HG03457 (cell line): ENCODE results near the gene ANKMY1.
"Not testable (repeated sequence)": the region's sequence is repeated elsewhere in the genome, so short reads cannot be mapped to it uniquely, and the experiment has no call there.

Experiments used
- ATAC-seq: cut with Tn5 transposase; IDR thresholded peaks from one replicate; pipeline ENCODE4 v1.9.1; 2021; ENCODE audit warnings: moderate number of reproducible peaks; ENCODE audit not compliant: unreplicated experiment

ANKMY1 gene

GRCh38 chr2:240569523-240569997 lies 11.8 kb upstream of the ANKMY1 start:
- ATAC-seq, result no peak

GRCh38 chr2:240568678-240569522 lies 11.1 kb upstream of the ANKMY1 start:
- peak; percentile 12 for ATAC-seq

- ATAC-seq, result peak; percentile 23
These were observed 10.3 kb upstream of the ANKMY1 start, which contains the start of gene RNPEPL1 for GRCh38 chr2:240567872-240568677. RNPEPL1 (plus strand) TSS chr2:240568484; CDS start chr2:240568587, 103 bp downstream.

GRCh38 chr2:240567137-240567871 lies 9.5 kb upstream of the ANKMY1 start:
- ATAC-seq, result no peak

GRCh38 chr2:240566203-240567136 lies 8.7 kb upstream of the ANKMY1 start:
- peak; percentile 37 for ATAC-seq

GRCh38 chr2:240565333-240566202 lies 7.8 kb upstream of the ANKMY1 start:
- peak; percentile 21 for ATAC-seq

GRCh38 chr2:240564561-240565332 lies 7.0 kb upstream of the ANKMY1 start:
- ATAC-seq, result no peak

GRCh38 chr2:240563951-240564560 lies 6.3 kb upstream of the ANKMY1 start:
- ATAC-seq, result no peak

GRCh38 chr2:240563231-240563630 lies 5.4 kb upstream of the ANKMY1 start:
- not testable (repeated sequence) for ATAC-seq

- ATAC-seq, result no peak
These were observed 3.7 kb upstream of the ANKMY1 start for GRCh38 chr2:240561325-240561971.

- peak; percentile 47 for ATAC-seq
These were observed 2.9 kb upstream of the ANKMY1 start for GRCh38 chr2:240560480-240561324.

GRCh38 chr2:240560084-240560479 lies 2.3 kb upstream of the ANKMY1 start, which contains the start of gene DUSP28:
DUSP28 (plus strand) TSS chr2:240560357; CDS start chr2:240560685, 328 bp downstream.
- ATAC-seq, result peak; percentile 49

- ATAC-seq, result no peak
These were observed 1.5 kb upstream of the ANKMY1 start for GRCh38 chr2:240559286-240559685.

- no peak for ATAC-seq
These were observed 511 bp upstream of the ANKMY1 start for GRCh38 chr2:240558236-240558761.

- ATAC-seq, result no peak
These were observed 562 bp downstream of the ANKMY1 start for GRCh38 chr2:240557101-240557751.
